ENCODE results near the gene CNKSR2.
"Not testable (repeated sequence)": the region's sequence is repeated elsewhere in the genome, so short reads cannot be mapped to it uniquely, and the experiment has no call there.

CNKSR2 gene

GRCh38 chrX:21440911-21441310 is 66.7 kb downstream of the CNKSR2 start:
- no peak for DNase-seq (ENCODE audit: low spot score)

GRCh38 chrX:21457718-21458117 is 83.5 kb downstream of the CNKSR2 start:
- no peak for DNase-seq (ENCODE audit: low spot score)

- no peak for DNase-seq (ENCODE audit: low spot score)
These were observed 94.9 kb downstream of the CNKSR2 start for GRCh38 chrX:21469071-21469470.

- DNase-seq (ENCODE audit: low spot score) = no peak
These were observed 102.7 kb downstream of the CNKSR2 start for GRCh38 chrX:21476909-21477308.

GRCh38 chrX:21479695-21480270 is 105.6 kb downstream of the CNKSR2 start:
- peak; percentile 45 for DNase-seq (ENCODE audit: low spot score)

- DNase-seq (ENCODE audit: low spot score) = no peak
These were observed 107.5 kb downstream of the CNKSR2 start for GRCh38 chrX:21481761-21482160.

- not testable (repeated sequence) for DNase-seq (ENCODE audit: low spot score)
These were observed 109.8 kb downstream of the CNKSR2 start for GRCh38 chrX:21484051-21484450.

- no peak for DNase-seq (ENCODE audit: low spot score)
These were observed 113.6 kb downstream of the CNKSR2 start for GRCh38 chrX:21487832-21488231.

- no peak for DNase-seq (ENCODE audit: low spot score)
These were observed 116.1 kb downstream of the CNKSR2 start for GRCh38 chrX:21490341-21490740.

GRCh38 chrX:21493226-21493830 is 119.1 kb downstream of the CNKSR2 start:
- no peak for DNase-seq (ENCODE audit: low spot score)

- no peak for DNase-seq (ENCODE audit: low spot score)
These were observed 129.4 kb downstream of the CNKSR2 start for GRCh38 chrX:21503593-21503992.

GRCh38 chrX:21509912-21510311 is 135.7 kb downstream of the CNKSR2 start:
- no peak for DNase-seq (ENCODE audit: low spot score)

- DNase-seq (ENCODE audit: low spot score) = no peak
These were observed 149.8 kb downstream of the CNKSR2 start for GRCh38 chrX:21524008-21524407.

- DNase-seq (ENCODE audit: low spot score) = no peak
These were observed 153.9 kb downstream of the CNKSR2 start for GRCh38 chrX:21528076-21528475.

- no peak for DNase-seq (ENCODE audit: low spot score)
These were observed 155.6 kb downstream of the CNKSR2 start for GRCh38 chrX:21529771-21530170.

- DNase-seq (ENCODE audit: low spot score) = not testable (repeated sequence)
These were observed 170.4 kb downstream of the CNKSR2 start for GRCh38 chrX:21544642-21545041.

- no peak for DNase-seq (ENCODE audit: low spot score)
These were observed 185.2 kb downstream of the CNKSR2 start for GRCh38 chrX:21559417-21559816.

- DNase-seq (ENCODE audit: low spot score) = no peak
These were observed 190.8 kb downstream of the CNKSR2 start for GRCh38 chrX:21565025-21565424.

- DNase-seq (ENCODE audit: low spot score) = no peak
These were observed 200.6 kb downstream of the CNKSR2 start for GRCh38 chrX:21574793-21575192.

- DNase-seq (ENCODE audit: low spot score) = no peak
These were observed 207.3 kb downstream of the CNKSR2 start for GRCh38 chrX:21581479-21581878.

- DNase-seq (ENCODE audit: low spot score) = no peak
These were observed 211.8 kb downstream of the CNKSR2 start for GRCh38 chrX:21586001-21586400.

- DNase-seq (ENCODE audit: low spot score) = no peak
These were observed 216.0 kb downstream of the CNKSR2 start for GRCh38 chrX:21590012-21590776.

- DNase-seq (ENCODE audit: low spot score) = peak; percentile 38
These were observed 231.8 kb downstream of the CNKSR2 start for GRCh38 chrX:21606002-21606401.
